ENCODE results near the gene CHAT. TPM values are rescaled to one million over a fixed set of nuclear protein-coding genes. Genes with fewer than 3 reads are reported as not detected.

CHAT gene
- total RNA-seq, 1 experiment from 2014 or later, result not detected

DNA sequence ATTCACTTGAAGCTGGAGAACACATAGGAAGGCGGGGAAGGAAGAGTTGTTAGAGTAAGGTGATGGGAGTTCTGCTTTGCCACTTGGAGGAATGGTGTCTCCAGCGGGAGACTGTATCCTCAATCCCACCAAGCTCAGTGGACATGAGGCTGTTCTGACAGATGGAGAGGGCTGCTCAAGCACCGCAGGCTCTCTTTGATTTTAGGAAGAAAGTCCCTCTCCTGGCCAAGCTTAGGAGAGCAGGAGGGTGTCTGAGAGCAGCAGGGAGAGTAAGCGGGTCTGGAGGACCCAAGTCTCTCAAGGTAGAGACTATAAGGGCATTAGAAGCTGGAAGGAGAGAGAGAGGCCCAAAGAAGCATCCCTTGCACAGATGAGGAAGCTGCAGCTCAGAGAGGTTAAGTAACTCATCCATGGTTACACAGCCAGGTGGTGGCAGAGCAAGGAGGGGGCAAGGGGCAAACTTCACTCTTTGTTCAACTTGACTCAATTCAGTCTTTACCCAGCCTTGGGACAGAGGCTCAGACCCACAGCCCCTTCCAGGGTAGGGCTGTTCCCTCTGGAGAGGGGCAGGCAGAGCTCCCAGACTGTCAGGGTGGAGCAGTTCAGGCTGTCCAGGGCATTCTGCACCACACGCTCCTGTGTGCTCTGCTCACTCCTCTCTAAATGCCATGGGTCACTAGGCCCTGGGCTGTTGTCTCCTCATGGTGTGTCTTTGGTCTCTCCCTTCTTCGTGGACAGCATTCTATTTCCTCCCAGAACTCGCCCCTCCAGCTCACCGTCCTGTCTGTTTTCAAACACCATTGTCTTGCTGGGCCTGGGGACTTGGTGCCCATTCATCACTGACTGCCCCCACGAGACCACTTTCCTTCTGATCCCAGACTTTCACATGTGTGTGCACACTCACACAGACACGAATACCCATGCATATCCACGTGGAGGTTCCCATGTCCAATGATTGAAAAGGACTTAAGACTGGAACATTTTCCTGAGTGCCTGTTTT, 8.9 kb downstream of the CHAT start:
- in situ Hi-C loops (cut with HindIII; ENCODE audit: low sequenced_read_pairs), result no loop called here
- DNase-seq (ENCODE audit: low spot score), result peak; percentile 11

DNA sequence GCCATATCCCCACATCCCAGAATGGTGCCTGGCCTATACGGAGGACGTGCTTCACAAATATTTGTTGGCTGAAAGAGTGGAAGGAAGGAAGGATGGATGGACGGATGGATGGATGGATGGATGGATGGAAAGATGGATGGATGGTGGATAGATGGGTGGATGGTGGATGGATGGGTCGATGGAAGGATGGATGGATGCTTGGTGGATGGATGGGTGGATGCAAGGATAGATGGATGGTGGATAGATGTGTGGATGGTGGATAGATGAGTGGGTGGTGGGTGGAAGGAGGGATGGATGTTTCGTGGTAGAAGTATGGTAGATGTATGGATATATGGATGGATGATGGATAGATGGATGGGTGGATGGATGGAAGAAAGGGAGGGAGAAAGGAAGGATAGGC, 10.8 kb downstream of the CHAT start:
- no peak for DNase-seq (ENCODE audit: low spot score)
- in situ Hi-C loops (cut with HindIII; ENCODE audit: low sequenced_read_pairs), result no loop called here

DNA sequence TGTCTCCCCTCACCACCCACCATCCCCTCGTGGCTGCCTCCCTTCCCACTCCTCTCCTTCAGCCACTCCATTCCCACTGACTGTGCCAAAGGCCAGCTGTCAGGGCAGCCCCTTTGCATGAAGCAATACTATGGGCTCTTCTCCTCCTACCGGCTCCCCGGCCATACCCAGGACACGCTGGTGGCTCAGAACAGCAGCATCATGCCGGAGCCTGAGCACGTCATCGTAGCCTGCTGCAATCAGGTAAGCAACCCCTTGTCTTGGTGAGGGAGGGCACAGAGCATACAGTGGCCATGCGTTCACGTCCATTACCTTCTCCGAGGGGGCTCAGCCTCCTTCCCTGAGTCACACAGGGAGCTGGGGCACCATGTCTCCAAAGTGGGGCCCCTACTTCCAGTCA, 11.6 kb downstream of the CHAT start:
- no peak for DNase-seq (ENCODE audit: low spot score)

GRCh38 chr10:49627038-49627437, 13.2 kb downstream of the CHAT start:
- DNase-seq (ENCODE audit: low spot score), result no peak
- in situ Hi-C loops (cut with HindIII; ENCODE audit: low sequenced_read_pairs), result no loop called here

More for the DNA sequence above, 11.6 kb downstream of the CHAT start:
- in situ Hi-C loops (cut with HindIII; ENCODE audit: low sequenced_read_pairs), result no loop called here

DNA sequence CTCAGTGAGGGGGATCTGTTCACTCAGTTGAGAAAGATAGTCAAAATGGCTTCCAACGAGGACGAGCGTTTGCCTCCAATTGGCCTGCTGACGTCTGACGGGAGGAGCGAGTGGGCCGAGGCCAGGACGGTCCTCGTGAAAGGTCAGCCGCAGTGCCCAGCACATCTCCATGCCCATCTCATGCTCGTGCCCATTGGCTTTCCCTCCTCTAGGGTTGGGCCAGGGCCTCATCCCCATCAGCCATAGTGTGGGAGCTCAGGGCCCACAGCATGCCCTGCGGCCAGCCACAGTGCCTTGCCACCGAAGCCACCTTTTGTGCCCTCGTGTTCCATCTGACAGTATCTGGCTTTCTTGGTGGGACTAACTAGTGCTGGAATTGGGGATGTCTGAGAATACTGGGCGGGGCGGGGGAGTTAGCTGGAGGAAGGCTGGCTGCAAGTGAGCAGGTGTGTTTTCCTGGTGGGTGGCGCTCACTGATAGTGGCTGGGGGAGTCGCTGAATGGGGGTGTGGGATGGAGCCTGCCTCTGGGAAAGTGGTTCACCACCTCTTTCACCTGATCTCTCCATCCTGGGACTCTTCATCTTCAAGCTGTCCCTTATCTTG, 13.9 kb downstream of the CHAT start:
- DNase-seq (ENCODE audit: low spot score), result no peak

GRCh38 chr10:49628599-49628998, 14.8 kb downstream of the CHAT start:
- DNase-seq (ENCODE audit: low spot score), result no peak
- in situ Hi-C loops (cut with HindIII; ENCODE audit: low sequenced_read_pairs), result no loop called here

More for the DNA sequence above, 13.9 kb downstream of the CHAT start:
- in situ Hi-C loops (cut with HindIII; ENCODE audit: low sequenced_read_pairs), result no loop called here

DNA sequence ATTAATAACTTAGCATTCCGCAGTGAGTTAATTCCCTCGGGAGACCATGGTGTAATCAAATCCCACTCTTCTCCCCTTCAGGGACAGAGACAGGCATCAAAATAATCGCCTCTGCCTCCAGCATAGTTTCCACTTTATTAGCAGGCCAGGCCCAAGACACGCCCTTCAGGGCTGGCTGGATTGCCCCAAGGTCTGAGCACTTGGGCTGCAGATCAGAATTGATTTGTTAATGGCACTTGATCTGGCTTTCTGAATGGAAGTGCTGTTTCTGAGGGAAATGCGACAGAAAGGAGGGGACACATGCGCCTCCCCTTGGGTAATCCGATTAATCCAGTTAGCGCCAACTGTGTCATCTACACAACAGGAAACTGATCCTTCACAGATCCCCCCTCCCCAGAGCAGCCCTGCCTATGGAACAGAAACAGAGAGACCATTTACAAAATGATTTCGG, 15.6 kb downstream of the CHAT start:
- no peak for DNase-seq (ENCODE audit: low spot score)
- in situ Hi-C loops (cut with HindIII; ENCODE audit: low sequenced_read_pairs), result no loop called here

GRCh38 chr10:49631975-49632374, 18.1 kb downstream of the CHAT start:
- in situ Hi-C loops (cut with HindIII; ENCODE audit: low sequenced_read_pairs), result no loop called here
- DNase-seq (ENCODE audit: low spot score), result no peak

DNA sequence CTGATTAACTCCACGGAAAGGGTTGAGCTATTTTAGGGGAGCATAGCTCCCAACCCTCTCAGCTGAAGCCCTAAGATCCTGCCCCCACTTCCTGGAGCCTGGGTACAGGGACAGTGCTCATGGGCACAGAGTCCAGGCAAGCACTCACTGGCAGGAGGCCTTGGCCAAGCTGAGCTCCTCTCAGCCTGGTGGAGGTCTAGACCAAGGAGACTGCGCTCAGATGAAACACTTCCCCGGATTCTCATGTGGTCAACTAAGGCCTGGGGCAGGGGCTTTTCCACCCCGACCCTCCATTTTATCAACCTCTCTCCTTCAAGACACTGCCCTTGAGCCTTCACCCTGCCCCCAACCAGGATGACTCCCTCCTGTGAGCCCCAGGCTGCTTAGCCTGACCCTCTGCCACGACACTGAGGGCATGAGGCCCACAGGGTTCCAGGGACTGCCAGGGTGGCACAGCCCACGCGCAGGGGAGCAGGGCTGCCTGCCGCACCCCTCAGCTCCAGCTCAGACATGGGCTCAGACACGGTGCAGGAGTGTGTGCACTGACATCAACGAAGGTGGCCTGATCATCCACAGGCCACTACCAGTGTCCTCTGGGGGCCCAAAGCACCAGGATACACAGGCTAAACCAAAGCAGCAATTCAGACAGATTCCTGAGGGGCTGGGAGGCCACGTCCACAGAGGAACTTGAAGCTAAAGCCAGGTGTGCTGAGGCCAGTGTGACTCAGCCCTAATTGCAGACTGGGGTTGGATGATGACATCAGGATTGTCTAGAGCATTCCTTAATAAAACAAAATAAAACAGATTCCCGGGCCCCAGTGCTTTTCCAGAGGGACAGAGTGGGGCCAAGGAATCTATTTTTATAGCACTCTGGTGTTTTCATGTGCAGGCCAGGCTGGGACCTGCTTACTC, 18.8 kb downstream of the CHAT start:
- DNase-seq (ENCODE audit: low spot score), result no peak
- in situ Hi-C loops (cut with HindIII; ENCODE audit: low sequenced_read_pairs), result no loop called here

DNA sequence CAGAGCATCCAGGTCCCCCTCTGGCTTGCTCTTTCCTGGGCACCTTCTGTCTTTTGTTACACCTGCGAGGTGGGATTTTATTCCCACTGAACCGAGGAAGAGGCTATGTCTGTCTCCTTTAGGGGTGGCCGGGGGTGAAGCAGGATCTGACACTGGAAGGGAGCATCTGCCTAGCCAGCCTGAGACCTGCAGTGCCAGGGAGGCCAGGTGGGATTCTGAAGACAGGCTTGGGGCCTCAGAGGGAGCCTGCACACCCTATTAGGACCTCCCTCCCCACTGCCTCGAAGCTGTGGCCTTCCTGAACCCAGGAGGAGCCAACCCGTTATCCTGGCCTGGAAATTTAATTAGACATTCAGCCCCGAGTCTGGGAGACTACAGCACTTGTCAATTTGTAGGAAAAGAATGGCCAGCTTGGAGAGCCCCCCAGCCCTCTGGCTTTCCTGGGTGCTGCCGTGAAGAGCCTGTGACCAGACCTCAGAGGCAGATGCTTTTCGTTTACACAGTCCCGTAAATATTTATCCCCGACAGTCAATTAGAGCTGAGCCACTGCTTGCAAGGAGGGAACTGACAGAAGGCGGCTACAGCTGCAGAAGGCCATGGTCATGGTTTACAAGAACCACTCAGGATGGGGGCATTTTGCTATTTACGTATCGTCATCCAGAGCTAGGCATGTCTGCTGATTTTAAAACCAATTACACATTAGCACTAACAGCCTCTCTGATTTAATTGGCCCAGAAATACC, 19.7 kb downstream of the CHAT start:
- in situ Hi-C loops (cut with HindIII; ENCODE audit: low sequenced_read_pairs), result no loop called here
- DNase-seq (ENCODE audit: low spot score), result no peak

- in situ Hi-C loops (cut with HindIII; ENCODE audit: low sequenced_read_pairs), result no loop called here
- no peak for DNase-seq (ENCODE audit: low spot score)
Observed at GRCh38 chr10:49634069-49634660, 20.3 kb downstream of the CHAT start.

DNA sequence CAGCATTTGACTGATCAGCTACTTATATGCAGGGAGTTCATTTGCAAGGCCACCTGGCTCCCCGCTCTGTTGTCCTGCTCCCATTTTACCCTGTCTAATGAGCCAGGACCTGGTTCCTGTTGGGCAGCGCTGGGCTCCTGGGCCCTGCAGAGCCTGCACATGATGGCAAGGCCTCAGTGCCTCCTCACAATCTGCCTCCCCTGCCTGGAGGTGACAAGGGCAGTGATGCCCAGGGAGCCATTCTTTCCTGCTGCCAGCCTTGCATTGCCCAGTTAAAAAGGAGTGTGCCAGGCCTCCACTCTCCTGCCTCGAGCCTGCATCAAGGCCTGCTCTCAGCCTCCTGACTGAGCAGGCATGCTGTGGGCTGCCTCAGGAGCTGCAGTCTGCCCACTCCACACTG, 28.5 kb downstream of the CHAT start:
- in situ Hi-C loops (cut with HindIII; ENCODE audit: low sequenced_read_pairs), result no loop called here
- no peak for DNase-seq (ENCODE audit: low spot score)

GRCh38 chr10:49643241-49644034, 29.6 kb downstream of the CHAT start:
- in situ Hi-C loops (cut with HindIII; ENCODE audit: low sequenced_read_pairs), result no loop called here
- no peak for DNase-seq (ENCODE audit: low spot score)

GRCh38 chr10:49644035-49644646, 30.3 kb downstream of the CHAT start:
- in situ Hi-C loops (cut with HindIII; ENCODE audit: low sequenced_read_pairs), result no loop called here
- no peak for DNase-seq (ENCODE audit: low spot score)

GRCh38 chr10:49645417-49645816, 31.6 kb downstream of the CHAT start:
- in situ Hi-C loops (cut with HindIII; ENCODE audit: low sequenced_read_pairs), result no loop called here
- no peak for DNase-seq (ENCODE audit: low spot score)

GRCh38 chr10:49645871-49646870, 32.3 kb downstream of the CHAT start:
- in situ Hi-C loops (cut with HindIII; ENCODE audit: low sequenced_read_pairs), result no loop called here
- DNase-seq (ENCODE audit: low spot score), result no peak
